HG02588 (cell line): ENCODE measurements around the gene TENT5C.

Source experiments
- ATAC-seq: cut with Tn5 transposase; IDR thresholded peaks from one replicate; pipeline ENCODE4 v1.9.1; 2021; ENCODE audit warnings: mild to moderate bottlenecking, moderate library complexity; ENCODE audit not compliant: unreplicated experiment

TENT5C gene

GRCh38 chr1:117633068-117633345 is 27.2 kb downstream of the TENT5C start:
- ATAC-seq = no peak

DNA sequence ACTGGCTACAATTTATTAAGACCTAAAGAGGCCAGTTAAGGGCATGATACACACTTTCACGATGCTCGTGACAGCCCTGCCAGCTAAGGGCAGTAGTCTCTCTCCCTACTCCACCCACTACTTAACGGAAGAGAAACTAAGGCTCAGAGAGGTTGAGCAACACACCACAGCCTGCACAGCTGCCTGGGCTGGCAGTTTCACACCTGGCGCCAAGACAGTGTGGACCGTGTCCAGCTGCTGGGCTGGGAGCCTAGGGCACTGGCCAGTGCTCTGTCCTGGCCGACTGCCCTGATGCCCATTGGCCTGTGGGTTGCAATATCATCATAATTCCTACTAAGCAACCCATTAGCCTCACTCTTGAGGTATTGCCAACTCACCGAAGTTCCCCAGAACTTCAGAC is 27.6 kb downstream of the TENT5C start:
- ATAC-seq = no peak

DNA sequence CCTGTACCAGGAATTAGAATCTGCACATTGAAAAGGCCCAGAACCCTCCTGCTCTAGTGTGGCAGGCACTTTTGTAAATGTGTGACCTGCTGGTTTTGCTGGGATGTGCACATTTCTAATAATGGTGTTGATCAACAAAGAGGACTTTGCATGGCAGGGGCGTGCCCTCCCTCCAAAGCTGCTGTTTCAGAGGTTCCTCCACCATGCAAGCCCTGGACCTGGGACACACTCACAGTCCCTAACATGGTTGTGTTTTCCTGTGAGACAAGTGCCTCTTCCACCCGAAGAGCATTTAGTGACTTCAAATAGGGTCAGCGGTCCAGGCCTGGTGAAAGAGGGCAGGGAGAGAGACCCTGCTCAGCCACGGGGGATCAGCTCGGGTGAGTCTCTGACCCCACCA is 28.1 kb downstream of the TENT5C start:
- ATAC-seq = no peak

DNA sequence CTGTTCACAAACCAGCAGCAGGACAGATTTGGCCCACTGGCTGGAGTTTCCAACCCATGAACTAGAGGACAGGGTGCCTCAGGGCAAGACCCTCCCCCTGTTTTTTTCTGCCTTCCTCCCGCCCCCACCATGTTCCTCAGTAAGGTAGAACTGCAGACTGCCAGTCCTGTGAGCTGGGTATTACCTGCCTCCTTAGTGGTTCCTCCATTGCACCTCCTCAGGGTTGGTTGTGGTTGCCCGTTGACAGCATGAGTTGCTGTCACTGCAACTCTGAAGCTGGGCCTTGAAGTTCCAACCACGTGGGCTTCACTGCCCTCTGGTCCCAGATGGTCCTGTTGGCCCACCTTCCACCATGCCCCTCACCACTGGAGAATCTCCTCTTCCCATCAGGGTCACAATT is 28.8 kb downstream of the TENT5C start:
- no peak for ATAC-seq

GRCh38 chr1:117635805-117636204 is 30.0 kb downstream of the TENT5C start:
- ATAC-seq = no peak

DNA sequence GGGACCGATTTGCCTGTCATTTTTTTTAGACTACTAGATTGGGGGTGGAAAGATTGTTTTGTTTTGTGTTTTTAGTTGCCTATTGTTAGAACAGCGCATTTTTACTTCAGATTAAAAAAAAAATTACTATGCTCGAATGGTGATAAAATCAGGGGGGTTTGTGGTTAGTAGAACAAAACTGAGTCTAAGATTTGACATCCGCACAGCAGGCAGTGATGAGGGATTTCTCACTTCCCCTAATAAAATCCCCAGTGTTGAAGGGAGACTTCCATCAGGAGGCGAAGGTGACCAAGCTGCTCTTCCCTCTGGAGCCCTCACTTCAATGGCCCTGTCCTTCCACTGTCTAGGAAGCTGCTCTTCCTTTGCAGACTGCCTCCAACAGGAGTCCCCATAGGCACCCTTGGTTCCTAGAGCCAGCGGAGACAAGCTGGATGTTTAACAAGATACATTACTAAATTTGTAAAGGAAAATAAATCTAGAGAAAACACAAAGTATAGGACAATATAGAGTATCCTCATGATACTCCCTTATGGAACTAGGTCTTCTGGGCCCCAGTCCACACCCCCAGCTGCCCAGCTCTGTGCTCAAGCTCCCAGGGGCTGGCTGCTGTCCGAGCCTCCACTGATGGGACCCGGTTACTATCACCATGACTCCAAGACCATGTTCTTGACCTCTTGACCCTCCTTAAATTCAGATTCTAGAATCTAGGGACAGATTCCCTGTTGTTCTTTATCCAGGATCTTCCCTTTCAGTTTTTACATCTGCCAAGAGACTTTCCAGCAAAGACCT is 31.0 kb downstream of the TENT5C start:
- no peak for ATAC-seq

DNA sequence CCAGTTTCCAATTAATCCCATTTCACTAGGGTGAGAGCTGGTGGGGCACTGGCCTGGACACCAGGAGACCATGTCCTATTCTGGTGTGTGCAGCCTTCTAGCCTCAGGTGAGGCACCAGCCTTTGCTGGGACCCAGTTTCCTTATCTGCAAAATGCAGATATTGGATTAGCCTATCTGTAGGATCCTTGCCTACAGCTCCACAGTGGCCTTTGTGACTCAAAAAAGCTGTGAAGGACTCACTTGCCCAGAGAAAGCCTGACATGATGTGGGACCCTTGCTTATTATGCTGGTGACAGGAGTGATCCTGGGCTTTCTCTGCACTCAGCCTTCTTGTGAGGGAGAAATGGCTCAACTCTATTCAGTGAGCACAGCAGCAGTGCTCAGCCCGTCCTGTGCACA is 32.3 kb downstream of the TENT5C start:
- no peak for ATAC-seq

- no peak for ATAC-seq
Observed at GRCh38 chr1:117638759-117639158, 32.9 kb downstream of the TENT5C start.

DNA sequence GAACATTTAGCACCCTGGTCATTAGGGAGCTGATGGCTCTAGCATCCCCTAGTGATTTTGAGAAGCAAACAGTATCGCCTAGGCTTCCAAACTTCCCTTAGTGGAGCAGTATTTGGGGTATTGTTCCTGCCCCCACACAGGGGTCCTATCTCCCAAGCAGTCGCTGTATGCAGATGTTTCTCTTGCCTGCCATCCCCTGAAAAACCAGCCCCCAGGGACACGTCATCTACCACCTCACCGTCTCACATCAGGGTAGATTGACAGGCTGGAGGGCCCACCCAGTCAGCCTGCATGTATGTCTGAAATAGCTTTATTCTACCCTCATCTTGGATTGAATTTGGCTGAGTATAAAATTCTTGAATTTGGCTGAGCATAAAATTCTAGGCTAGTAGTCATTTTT is 33.9 kb downstream of the TENT5C start:
- ATAC-seq = no peak

GRCh38 chr1:117641536-117641935 is 35.7 kb downstream of the TENT5C start:
- no peak for ATAC-seq

DNA sequence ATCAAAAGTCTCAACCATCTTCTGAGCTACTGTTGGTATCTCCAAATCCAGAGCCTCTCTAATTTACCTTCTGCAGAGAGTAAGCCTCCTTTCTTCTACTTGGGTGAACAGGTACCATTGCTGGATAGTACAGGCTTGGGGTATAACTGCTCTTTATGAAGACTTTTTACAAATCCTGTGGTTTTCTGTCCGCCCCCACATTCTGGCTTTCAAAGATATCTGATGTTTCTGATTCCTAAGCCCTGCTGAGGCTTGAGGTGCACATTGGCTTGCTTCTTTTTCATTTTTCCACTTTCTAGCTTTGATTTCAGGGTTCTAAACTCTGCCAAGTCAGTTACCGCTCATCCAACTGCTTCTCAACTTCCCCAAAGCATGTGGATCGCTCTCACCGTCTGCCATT is 37.1 kb downstream of the TENT5C start:
- no peak for ATAC-seq

DNA sequence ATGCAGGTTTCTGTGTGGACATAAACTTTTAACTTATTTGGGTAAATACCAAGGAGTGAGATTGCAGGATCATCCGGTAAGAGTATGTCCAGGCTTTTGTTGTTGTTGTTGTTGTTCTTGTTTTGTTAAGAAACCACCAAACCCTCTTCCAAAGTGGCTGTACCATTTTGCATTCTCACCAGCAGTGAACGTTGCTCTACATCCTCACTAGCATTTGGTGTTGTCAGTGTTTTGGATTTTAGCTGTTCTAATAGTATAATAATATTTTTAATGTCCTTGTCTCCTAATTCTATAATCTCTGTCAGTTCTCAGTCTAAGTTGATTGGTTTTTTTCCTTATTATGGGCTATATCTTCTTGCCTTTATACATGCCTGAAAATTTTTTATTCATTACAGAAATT is 37.8 kb downstream of the TENT5C start:
- ATAC-seq = no peak

GRCh38 chr1:117644696-117645311 is 39.0 kb downstream of the TENT5C start:
- peak; percentile 76 for ATAC-seq

DNA sequence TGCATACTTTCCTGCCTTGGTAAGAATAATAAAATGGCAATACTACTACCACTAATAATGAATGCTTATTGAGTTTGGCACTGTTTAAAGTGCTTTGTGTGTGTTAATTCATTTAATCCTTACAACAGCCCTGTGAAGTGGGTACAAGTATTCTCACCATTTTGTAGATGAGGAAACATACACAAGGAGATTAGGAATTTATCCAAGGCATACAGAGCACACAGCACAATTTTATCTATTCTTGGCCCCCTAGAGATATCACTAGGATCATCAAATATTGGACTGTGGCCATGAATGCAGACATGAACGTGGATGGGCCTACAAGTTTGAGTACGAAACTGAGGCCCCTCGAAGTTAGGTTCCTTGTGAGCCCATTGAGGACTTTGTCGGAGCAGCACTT is 39.5 kb downstream of the TENT5C start:
- no peak for ATAC-seq

- no peak for ATAC-seq
Observed at GRCh38 chr1:117646007-117646811, 40.4 kb downstream of the TENT5C start.

- no peak for ATAC-seq
Observed at GRCh38 chr1:117646956-117647355, 41.1 kb downstream of the TENT5C start.

GRCh38 chr1:117648015-117648414 is 42.2 kb downstream of the TENT5C start:
- ATAC-seq = no peak

DNA sequence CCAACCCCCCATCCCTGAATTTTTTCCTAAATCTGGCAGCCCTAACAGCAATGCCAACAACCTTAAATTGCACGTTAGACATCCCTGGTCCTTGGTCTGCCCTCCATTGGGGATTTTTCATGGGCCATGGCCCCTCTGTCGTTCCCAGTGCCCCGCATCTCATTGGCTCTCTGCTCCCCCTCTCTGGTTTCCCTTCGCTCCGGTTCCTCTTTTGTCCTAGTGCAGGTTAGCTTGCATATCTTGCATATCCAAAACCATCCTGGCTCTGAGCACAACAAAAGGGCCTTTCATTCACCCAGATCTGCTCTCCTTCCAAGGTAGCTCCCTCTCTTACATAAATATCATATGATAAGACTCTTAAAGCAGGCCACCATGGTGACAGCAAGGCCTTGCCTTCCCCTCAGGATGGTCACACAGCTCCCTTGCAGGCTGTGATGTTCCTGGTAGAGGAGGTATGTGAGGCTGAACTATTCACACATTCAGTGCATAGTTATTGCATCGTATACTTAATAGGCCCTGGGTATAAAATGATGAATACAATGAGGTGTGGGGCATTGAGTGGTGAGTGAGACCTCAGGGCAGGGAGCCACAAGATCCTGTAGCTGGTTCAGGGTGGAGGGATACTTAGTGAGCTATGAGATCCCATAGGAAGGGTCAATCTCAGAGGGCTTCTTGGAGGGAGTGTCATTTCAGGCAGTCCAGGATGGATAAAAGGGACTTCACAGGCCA is 45.2 kb downstream of the TENT5C start:
- no peak for ATAC-seq

- ATAC-seq = no peak
Observed at GRCh38 chr1:117651616-117652015, 45.8 kb downstream of the TENT5C start.

DNA sequence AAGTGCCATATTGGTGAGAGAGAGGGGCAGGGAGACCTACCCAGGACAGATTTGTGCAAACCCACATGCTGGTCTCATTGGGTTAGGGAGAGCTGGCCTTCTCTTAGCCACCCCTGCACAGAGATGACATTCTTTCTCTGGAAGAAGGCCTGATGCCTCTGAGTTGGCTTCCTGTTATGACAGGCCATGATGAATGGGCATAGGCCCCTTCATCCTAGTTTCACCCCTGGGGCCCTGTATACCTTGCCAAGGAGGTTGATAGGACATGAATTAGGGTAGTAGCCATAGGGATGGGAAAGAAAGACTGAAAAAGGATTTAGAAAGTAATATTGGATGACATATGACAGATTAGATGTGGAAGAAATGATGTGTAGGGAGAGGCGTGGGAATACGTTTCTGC is 46.6 kb downstream of the TENT5C start:
- ATAC-seq = no peak

GRCh38 chr1:117653195-117653594 is 47.3 kb downstream of the TENT5C start:
- ATAC-seq = no peak
